OCI-LY3 (cell line): Measurements from ENCODE around the gene DNAJB1.
"Not testable (repeated sequence)": the region's sequence is repeated elsewhere in the genome, so short reads cannot be mapped to it uniquely, and the experiment has no call there.

ENCODE experiments used
- CTCF ChIP-seq: fragments of 200-600, 300-600 bp; sonication (generic); IDR thresholded peaks from 2 replicates; pipeline ENCODE4 v1.5.1; 2014; ENCODE audit warnings: antibody characterized with exemption, low read length, low read depth
- EZH2phosphoT487 ChIP-seq: fragments of 200-600 bp; shearing (Covaris generic); IDR thresholded peaks from 2 replicates; pipeline ENCODE4 v1.6.1; 2018; ENCODE audit warnings: antibody characterized with exemption, mixed run types, low read depth

GRCh38 chr19:14541979-14542378, 23.8 kb upstream of the DNAJB1 start:
- TF ChIP-seq CTCF, EZH2phosphoT487: not testable (repeated sequence)
